Iris pigment epithelial cell (primary cell): ENCODE results near the gene RFC1.
"Not testable (repeated sequence)": the region's sequence is repeated elsewhere in the genome, so short reads cannot be mapped to it uniquely, and the experiment has no call there.

Experiments
- DNase-seq: peaks from one replicate; pipeline ENCODE4 v3.0.0-alpha.2; 2011; ENCODE audit warnings: low read depth

The RFC1 gene

DNA sequence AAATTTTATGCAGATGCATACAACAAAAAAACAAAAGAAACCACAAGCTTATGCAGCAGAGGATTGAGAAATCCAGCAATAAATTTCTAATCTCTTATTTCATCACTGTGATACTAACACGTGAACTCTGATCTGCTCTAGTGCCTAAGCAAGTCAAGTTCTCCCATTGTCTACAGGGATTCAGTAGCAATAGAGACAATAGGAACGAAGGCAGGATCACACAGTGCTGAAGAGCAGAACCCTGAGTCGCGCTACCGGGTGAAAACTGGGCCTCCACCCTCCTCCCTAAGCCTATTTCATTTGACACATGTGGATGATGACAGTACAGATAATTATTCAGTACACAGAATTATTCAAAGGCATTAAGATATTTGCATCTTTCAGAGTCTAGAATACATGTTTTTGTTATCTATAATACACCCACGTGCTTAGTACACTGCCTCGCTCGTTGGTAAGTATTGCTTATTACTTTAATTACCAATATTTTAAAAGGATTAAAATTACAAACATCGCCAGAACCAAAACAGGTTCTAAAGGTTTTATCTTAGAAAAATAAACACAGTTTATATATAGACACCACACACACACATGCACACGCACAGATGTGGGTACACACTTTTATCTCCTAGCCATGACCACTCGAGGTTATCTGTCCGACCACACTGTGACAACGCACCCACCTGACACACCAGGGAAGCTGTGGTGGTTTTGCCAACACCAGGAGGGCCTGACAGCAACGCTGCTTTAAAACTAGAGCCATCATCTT is 60.1 kb downstream of the RFC1 start:
- peak; percentile 56 for DNase-seq

- peak; percentile 70 for DNase-seq
These were observed 61.5 kb downstream of the RFC1 start for GRCh38 chr4:39304651-39305050.

DNA sequence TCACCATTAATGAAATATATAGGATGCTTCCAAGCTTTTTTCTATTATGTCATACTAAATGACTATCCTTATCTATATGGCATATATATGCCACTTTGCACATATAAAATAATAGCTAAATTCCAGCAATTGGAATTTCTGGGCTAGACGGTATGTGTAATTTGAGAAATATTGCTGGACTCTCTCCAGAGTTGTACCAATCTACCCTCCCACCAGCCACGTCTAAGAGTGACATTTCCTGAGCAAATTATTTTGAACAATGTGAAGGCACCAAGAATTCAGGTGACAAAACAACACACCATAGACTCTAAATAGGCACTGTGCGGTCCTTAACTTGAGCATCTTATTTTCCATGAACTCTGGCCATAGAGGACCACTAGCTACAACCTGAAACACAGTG is 62.3 kb downstream of the RFC1 start:
- no peak for DNase-seq

DNA sequence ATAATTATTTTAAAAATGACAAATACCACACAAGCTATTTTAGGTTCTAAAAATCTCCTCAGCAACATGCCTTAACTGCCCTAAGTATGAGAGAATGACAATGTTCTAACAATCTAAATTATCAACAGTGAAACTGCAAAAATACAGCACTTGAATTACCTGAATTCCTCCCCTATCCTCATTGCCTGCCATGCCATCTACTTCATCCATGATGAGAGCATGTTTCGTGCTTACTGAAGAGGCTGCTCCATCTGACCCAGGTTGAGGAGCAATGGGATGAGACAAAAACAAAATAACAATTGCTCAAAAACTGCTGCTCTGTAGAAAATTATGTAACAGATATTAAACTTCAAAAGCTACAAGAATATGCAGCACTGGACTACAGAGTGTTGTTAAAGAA is 63.3 kb downstream of the RFC1 start:
- no peak for DNase-seq

DNA sequence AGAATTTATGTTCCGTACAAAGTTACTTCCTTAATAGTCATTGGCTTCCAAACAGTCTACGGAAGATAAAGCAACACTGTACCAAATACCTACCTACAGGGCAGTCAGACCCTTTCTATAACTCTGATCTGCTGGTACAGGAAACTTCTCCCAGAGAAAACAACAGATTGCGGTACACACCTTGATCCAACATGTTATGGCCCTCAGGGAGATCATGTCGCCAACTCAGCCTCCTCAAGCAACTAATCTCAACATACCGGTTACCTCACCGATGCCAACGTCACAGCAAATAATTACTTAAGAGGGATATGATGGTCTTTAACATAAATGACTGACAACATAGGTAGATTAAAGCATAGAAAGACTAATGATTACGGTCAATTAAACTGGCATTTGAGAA is 70.4 kb downstream of the RFC1 start:
- no peak for DNase-seq

DNA sequence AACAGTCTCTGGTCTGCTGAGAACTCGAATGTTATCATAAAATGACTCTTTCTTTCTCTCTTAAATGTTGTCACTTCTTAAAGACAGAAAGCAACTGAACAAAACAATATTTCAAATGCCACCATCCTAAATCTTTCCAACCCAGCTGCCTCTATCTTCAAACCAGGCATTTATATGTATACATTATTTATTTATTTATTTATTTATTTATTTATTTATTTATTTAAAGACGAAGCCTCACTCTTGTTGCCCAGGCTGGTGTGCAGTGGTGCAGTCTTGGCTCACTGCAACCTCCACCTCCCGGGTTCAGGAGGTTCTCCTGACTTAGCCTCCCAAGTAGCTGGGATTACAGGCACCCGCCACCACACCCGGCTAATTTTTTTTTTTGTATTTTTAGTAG is 73.7 kb downstream of the RFC1 start:
- not testable (repeated sequence) for DNase-seq

DNA sequence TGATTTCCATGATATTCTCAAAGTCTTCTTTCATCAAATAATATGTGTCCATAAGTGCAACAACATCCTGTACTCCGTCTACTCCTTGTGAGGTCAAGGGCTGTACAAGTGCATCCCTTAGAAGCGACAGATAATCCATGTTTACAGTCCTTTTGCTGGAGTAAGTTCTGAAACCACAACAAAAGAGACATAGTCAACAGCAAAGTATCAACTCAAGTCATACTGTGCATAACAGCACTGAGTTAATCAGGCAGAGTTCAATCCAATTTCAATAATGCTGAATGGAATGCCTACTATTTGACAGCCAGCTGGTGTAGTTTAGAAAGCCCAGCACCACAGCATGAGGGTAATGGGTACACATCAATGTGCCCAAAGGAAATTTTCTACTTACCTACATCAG is 74.5 kb downstream of the RFC1 start:
- no peak for DNase-seq

- DNase-seq, result no peak
These were observed 78.9 kb downstream of the RFC1 start for GRCh38 chr4:39287223-39287622.

- peak; percentile 20 for DNase-seq
These were observed 79.9 kb downstream of the RFC1 start for GRCh38 chr4:39286263-39286662.

DNA sequence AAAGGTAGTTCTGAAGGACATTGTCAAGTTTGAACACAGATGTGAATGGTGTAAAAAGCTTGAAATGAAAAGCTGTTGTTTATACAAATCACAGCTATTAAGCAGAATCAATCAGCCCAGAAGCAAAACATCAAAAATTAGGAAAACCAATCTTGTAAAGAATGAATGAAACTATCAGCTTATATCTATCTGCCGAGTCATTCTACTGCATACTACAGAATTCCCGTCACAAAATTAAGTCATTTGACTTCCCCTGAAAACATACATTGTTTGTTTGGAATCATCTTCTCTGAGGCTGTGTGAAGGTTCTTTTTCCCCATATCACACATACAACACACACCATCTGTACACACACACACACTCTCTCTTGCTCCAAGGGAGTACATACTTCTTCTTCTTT is 80.3 kb downstream of the RFC1 start:
- peak; percentile 17 for DNase-seq

DNA sequence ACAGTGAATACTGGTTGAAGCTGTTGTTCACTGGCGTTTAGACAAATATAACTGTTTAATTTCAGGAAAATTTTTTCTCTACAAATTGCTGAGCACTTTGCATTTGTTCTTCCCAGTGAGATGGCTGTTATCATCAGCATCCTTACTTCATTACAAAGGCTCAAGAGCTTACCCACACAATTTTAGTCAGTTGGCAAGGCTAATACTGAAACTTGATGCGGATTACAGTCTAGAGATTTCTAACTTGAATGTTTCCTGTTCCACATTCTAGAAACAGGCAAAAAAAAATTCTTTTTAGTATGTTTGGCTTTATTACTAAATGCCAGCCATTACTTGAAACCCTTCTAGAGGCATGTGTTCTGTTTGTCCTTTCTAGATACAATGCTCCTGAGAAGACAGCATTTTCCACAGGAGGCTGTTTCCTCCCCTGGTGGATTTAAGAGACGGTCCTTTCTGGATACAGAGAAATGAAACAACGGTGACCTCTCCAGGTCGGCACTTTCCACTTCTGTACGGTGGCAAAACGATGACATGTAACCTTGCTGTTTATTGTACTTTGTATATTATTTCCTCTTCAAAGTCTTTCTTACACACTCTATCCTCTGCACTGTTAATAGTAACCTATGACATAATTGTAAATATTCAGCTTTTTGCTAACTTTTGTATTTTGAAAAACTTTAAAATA is 80.9 kb downstream of the RFC1 start:
- DNase-seq, result peak; percentile 11

DNA sequence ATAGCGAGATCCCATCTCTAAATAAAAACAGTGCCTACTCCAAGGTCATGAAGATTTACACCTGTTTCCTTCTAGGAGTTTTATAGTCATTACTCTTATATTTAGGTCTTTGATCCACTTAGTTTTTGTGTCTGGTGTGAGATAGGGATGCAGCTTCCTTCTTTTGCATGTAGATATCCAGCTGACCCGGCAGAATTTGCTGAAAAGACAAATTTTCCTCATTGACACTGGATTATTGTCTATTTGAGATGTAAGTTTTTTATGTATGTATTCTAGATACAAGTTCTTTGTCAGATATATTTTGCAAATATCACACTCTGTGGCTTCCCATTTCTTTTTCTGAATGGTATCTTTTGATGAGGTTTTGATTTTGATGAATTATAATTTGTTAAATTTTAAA is 85.4 kb downstream of the RFC1 start:
- no peak for DNase-seq

GRCh38 chr4:39279416-39279815 is 86.7 kb downstream of the RFC1 start:
- no peak for DNase-seq

- DNase-seq, result no peak
These were observed 87.7 kb downstream of the RFC1 start for GRCh38 chr4:39278476-39278875.

DNA sequence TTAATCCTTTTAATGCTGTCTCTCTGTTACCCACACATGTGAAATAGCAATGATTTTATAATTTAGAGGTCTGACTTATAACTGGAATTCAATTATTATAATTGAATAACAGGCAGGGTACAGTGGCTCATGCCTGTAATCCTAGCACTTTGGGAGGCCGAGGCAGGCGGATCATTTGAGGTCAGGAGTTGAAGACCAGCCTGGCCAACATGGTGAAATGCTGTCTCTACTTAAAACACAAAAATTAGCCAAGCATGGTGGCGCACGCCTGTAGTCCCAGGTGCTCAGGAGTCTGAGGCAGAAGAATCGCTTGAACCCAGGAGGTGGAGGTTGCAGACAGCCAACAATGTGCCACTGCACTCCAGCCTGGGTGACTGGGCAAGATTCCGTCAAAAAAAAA is 88.5 kb downstream of the RFC1 start:
- DNase-seq, result not testable (repeated sequence)

- no peak for DNase-seq
These were observed 91.7 kb downstream of the RFC1 start for GRCh38 chr4:39274503-39274902.

DNA sequence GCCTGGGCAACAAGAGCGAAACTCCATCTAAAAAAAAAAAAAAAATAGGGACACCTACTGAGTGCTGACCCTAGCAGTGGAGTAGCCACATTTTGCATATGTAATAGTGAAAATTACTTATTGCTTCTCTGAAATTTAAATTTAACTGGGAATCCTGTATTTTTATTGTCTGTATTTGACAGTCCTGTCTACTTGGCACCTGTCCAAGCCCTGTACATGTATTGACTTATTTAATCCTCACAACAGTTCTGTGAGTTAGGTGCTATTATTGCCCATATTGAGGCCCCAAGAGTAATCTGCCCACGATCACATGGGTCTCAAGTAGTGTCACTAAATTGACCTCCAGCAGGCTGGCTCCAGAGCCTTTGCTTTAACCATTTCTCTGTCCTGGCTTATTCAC is 102.3 kb downstream of the RFC1 start:
- DNase-seq, result no peak

- peak; percentile 89 for DNase-seq
These were observed 106.4 kb downstream of the RFC1 start for GRCh38 chr4:39259571-39260330.

GRCh38 chr4:39256436-39256835 is 109.7 kb downstream of the RFC1 start:
- DNase-seq, result peak; percentile 10

DNA sequence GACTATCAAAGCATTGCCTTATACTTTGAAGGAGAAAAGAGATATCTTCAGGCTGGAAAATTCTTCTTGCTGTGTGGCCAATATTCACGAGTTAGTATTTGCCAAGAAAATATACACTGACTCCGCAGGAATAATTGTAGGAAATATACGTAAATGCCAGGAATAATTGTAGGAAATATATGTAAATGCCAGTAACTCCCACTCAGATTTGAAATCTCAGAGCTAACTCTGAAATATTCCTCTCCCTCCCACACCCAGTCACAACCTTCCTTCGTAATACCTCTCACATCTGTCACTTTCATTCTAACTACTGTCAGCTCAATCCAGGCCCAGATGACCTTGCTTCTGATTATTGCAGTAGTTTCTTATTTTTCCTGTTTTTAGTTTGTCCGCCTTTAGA is 110.3 kb downstream of the RFC1 start:
- no peak for DNase-seq

DNA sequence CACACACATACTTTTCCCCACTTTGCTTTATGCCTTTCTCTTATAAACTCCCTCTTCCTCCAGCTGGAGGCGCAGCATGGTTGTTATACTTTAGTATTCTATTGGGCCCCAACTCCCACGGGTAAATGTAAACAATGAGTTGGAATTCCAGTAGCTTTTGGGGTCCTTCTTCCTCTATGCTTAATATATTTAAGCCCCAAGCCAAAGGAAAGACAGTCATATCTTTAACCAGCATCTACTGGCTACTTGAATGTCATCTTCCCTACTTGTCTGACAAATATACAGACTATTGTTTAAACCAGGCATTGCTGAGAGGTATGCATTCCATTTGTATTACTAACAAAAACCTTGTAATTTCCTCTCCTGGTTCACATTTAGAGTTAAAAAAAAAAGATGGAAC is 110.9 kb downstream of the RFC1 start:
- DNase-seq, result peak; percentile 65

GRCh38 chr4:39243462-39243861 is 122.7 kb downstream of the RFC1 start:
- no peak for DNase-seq
